GM04503 (cell line): ENCODE data around the gene NDUFA13.

Source experiments
- DNase-seq: peaks from one replicate; pipeline ENCODE4 v3.0.0-alpha.2; 2012; ENCODE audit warnings: low read depth

Gene NDUFA13

GRCh38 chr19:19510432-19510831, 5.6 kb upstream of the NDUFA13 start:
- DNase-seq = no peak

GRCh38 chr19:19513682-19514081, 2.3 kb upstream of the NDUFA13 start:
- DNase-seq = no peak

- DNase-seq = no peak
These were observed 1.8 kb upstream of the NDUFA13 start for GRCh38 chr19:19514215-19514657.

GRCh38 chr19:19514881-19515641, 964 bp upstream of the NDUFA13 start, which contains the start of gene TSSK6:
Gene TSSK6 (minus strand): TSS chr19:19515548. CDS start chr19:19515427, 121 bp downstream.
- DNase-seq = no peak

- no peak for DNase-seq
These were observed 1.2 kb downstream of the NDUFA13 start for GRCh38 chr19:19517235-19517619.

- DNase-seq = no peak
These were observed 5.0 kb downstream of the NDUFA13 start for GRCh38 chr19:19520989-19521388.

- DNase-seq = no peak
These were observed 7.2 kb downstream of the NDUFA13 start for GRCh38 chr19:19523177-19523576.

GRCh38 chr19:19524053-19524452, 8.0 kb downstream of the NDUFA13 start:
- DNase-seq = no peak

- no peak for DNase-seq
These were observed 9.8 kb downstream of the NDUFA13 start for GRCh38 chr19:19525611-19526380.

GRCh38 chr19:19526581-19527370, 10.8 kb downstream of the NDUFA13 start:
- no peak for DNase-seq

- no peak for DNase-seq
These were observed 11.3 kb downstream of the NDUFA13 start for GRCh38 chr19:19527371-19527656.

GRCh38 chr19:19527674-19528625, 11.9 kb downstream of the NDUFA13 start:
- DNase-seq = no peak

GRCh38 chr19:19528721-19529490, 12.9 kb downstream of the NDUFA13 start, which contains the start of gene YJEFN3:
Gene YJEFN3 (plus strand): TSS chr19:19528911. CDS start chr19:19528933, 22 bp downstream.
- DNase-seq = no peak

- no peak for DNase-seq
These were observed 13.9 kb downstream of the NDUFA13 start for GRCh38 chr19:19529783-19530422.

- no peak for DNase-seq
These were observed 14.4 kb downstream of the NDUFA13 start for GRCh38 chr19:19530423-19530804.

GRCh38 chr19:19530889-19531288, 14.9 kb downstream of the NDUFA13 start:
- no peak for DNase-seq

- DNase-seq = no peak
These were observed 16.2 kb downstream of the NDUFA13 start for GRCh38 chr19:19531951-19532805.

- no peak for DNase-seq
These were observed 17.0 kb downstream of the NDUFA13 start for GRCh38 chr19:19532806-19533701.
